ENCODE results near the gene ATP6V0B. TPM values are rescaled to one million over a fixed set of nuclear protein-coding genes. Genes with fewer than 3 reads are reported as not detected.

Gene ATP6V0B
- total and polyA plus RNA-seq, 2 of the 13 experiments (the other 11 are each of a cell fraction or from before 2014, with no cell fraction given) = 157 to 161 TPM

DNA sequence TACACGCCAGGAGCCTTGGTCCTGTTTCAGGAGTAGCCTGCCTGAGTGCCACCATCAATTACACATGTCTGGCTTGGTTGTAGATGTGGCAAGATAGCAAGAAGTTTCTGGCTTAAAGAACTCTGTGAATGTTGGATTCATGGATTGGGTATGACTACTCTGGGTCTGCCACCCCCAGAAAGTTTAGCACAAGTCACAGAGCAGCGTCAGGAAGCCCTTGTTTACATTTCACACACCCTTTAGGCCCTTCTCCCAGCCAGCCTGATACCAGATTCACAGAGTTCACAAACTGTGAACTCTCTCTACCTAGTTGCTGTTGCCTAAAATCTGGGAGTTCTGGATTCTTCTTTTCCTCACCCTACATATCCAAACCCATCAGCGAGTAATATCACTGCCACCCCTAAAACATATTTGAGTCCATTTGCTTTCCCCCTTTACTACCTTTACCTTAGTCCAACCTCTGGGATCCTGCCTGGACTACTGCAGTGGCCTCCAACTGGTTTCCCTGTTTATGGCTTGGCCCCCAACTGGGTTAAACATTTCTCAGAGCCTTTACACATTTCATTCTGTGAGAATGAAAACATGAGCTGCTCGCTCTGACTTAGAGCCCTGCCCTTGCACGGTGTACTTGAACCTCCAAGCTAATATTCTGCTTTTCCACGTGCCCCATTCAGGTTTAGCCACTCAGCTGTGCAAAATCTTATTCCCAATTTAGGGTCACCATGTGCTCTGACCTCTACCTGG is 12.6 kb downstream of the ATP6V0B start (continued):
- TF ChIP-seq, protein P1, sequence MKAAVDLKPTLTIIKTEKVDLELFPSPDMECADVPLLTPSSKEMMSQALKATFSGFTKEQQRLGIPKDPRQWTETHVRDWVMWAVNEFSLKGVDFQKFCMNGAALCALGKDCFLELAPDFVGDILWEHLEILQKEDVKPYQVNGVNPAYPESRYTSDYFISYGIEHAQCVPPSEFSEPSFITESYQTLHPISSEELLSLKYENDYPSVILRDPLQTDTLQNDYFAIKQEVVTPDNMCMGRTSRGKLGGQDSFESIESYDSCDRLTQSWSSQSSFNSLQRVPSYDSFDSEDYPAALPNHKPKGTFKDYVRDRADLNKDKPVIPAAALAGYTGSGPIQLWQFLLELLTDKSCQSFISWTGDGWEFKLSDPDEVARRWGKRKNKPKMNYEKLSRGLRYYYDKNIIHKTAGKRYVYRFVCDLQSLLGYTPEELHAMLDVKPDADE (CRISPR knock-in tag; IDR thresholded peaks at IDR 0.05) = no peak
- TF ChIP-seq ARNT (IDR thresholded peaks at IDR 0.05) = no peak
- TF ChIP-seq ELF3 (CRISPR knock-in tag; IDR thresholded peaks at IDR 0.05) = peak; percentile 17; the same call in 1 of the 2 replicates
- peak; percentile 46 for TF ChIP-seq PHF21A (CRISPR knock-in tag; IDR thresholded peaks at IDR 0.05)
- 0 out of 2 replicates have a peak, but pooled peaks have one; percentile 45 for TF ChIP-seq ZSCAN31 (CRISPR knock-in tag; IDR thresholded peaks at IDR 0.05; ENCODE audit: low read depth)
- TF ChIP-seq ZNF605 (CRISPR knock-in tag; IDR thresholded peaks at IDR 0.05) = peak; percentile 47; the same call in 1 of the 2 replicates
- TF ChIP-seq ZNF607 (CRISPR knock-in tag; IDR thresholded peaks at IDR 0.05; ENCODE audit: borderline replicate concordance) = 0 out of 2 replicates have a peak, but pooled peaks have one; percentile 42
- TF ChIP-seq FOXA1 (IDR thresholded peaks at IDR 0.05) = no peak
- peak; percentile 86 for TF ChIP-seq FOXA1 (CRISPR knock-in tag; IDR thresholded peaks at IDR 0.05)
- TF ChIP-seq ZNF737 (CRISPR knock-in tag; IDR thresholded peaks at IDR 0.05; ENCODE audit: borderline replicate concordance) = no peak
- peak; percentile 46 for TF ChIP-seq UBTF (CRISPR knock-in tag; IDR thresholded peaks at IDR 0.05)
- 0 out of 2 replicates have a peak, but pooled peaks have one; percentile 9 for TF ChIP-seq KDM6A (CRISPR knock-in tag; IDR thresholded peaks at IDR 0.05; ENCODE audit: low read depth)
- TF ChIP-seq, protein P2, sequence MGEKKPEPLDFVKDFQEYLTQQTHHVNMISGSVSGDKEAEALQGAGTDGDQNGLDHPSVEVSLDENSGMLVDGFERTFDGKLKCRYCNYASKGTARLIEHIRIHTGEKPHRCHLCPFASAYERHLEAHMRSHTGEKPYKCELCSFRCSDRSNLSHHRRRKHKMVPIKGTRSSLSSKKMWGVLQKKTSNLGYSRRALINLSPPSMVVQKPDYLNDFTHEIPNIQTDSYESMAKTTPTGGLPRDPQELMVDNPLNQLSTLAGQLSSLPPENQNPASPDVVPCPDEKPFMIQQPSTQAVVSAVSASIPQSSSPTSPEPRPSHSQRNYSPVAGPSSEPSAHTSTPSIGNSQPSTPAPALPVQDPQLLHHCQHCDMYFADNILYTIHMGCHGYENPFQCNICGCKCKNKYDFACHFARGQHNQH (CRISPR knock-in tag; IDR thresholded peaks at IDR 0.05) = peak; percentile 40; the same call in 1 of the 2 replicates
- TF ChIP-seq MYPOP (CRISPR knock-in tag; IDR thresholded peaks at IDR 0.05) = peak; percentile 50; the same call in 1 of the 2 replicates
- no peak for TF ChIP-seq DR1 (CRISPR knock-in tag; IDR thresholded peaks at IDR 0.05)
- peak; percentile 53; the same call in 1 of the 2 replicates for TF ChIP-seq ZFP37 (CRISPR knock-in tag; IDR thresholded peaks at IDR 0.05; ENCODE audit: borderline replicate concordance)
- no peak for TF ChIP-seq ZNF121 (CRISPR knock-in tag; IDR thresholded peaks at IDR 0.05)
- TF ChIP-seq ZNF446 (CRISPR knock-in tag; IDR thresholded peaks at IDR 0.05) = no peak
- no peak for TF ChIP-seq ZEB1 (IDR thresholded peaks at IDR 0.05; ENCODE audit: insufficient replicate concordance, low read depth)
- peak; percentile 26; the same call in 1 of the 2 replicates for TF ChIP-seq ZNF331 (CRISPR knock-in tag; IDR thresholded peaks at IDR 0.05)
- TF ChIP-seq FOXK2 (IDR thresholded peaks at IDR 0.05) = 0 out of 2 replicates have a peak, but pooled peaks have one; percentile 6
- 0 out of 2 replicates have a peak, but pooled peaks have one; percentile 55 for TF ChIP-seq ZNF430 (CRISPR knock-in tag; IDR thresholded peaks at IDR 0.05)

All from HepG2 (cell line).